Measurements from ENCODE around the gene CDK18. TPM values are rescaled to one million over a fixed set of nuclear protein-coding genes. Genes with fewer than 3 reads are reported as not detected.
A peak's percentile ranks its signal among the peaks of the same experiment; 100 is the strongest.

The CDK18 gene
- total RNA-seq, 4 donors from 2014 or later = 4.1 to 28.2 (median 8.5) TPM

DNA sequence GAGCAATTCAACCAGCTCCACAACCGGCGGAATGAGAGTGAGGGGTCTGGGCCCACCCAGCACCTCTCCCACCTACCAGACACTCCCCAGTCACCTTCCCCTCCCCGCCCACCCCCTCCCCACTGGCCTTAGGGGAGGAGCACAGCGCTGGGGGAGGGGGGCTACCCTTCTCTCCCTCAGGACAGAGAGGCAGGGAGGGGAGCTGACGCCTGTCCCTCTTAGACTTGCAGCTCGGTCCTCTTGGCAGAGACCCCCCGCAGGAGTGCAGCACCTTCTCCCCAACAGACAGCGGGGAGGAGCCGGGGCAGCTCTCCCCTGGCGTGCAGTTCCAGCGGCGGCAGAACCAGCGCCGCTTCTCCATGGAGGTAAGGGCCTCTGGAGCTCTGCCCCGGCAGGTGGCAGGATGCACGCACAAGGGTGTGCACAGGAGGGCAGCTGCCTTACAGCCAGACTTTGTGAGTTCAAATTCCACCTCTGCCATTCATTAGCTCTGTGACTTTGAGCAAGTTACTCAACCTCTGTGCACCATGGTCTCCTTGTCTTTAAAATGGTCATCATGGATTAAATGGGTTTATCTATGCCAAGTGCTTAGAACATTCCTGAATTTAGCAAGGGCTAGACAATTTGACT is 18.9 kb downstream of the CDK18 start:
- no peaks in the 10 kb centered on the region for H3K9me3 ChIP-seq
- DNase-seq = no peak
- intact Hi-C loops (cut with DNase I; ENCODE audit: low total_unique reads) = loop anchor here (5.0 kb wide), 1 partner anchor 36 kb away; no protein-coding TSS in a partner anchor
- H3K36me3 ChIP-seq = no peaks in the 10 kb centered on the region
- no peak overlapping the region for H3K4me3 ChIP-seq
- TF ChIP-seq, protein P1, sequence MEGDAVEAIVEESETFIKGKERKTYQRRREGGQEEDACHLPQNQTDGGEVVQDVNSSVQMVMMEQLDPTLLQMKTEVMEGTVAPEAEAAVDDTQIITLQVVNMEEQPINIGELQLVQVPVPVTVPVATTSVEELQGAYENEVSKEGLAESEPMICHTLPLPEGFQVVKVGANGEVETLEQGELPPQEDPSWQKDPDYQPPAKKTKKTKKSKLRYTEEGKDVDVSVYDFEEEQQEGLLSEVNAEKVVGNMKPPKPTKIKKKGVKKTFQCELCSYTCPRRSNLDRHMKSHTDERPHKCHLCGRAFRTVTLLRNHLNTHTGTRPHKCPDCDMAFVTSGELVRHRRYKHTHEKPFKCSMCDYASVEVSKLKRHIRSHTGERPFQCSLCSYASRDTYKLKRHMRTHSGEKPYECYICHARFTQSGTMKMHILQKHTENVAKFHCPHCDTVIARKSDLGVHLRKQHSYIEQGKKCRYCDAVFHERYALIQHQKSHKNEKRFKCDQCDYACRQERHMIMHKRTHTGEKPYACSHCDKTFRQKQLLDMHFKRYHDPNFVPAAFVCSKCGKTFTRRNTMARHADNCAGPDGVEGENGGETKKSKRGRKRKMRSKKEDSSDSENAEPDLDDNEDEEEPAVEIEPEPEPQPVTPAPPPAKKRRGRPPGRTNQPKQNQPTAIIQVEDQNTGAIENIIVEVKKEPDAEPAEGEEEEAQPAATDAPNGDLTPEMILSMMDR (IDR thresholded peaks at IDR 0.05) = no peak
- H3K27ac ChIP-seq = no peak overlapping the region
- H3K4me1 ChIP-seq = peaks cover 4 to 28% of the 10 kb centered on the region in 2 donors
- H3K27me3 ChIP-seq = no peaks in the 10 kb centered on the region

DNA sequence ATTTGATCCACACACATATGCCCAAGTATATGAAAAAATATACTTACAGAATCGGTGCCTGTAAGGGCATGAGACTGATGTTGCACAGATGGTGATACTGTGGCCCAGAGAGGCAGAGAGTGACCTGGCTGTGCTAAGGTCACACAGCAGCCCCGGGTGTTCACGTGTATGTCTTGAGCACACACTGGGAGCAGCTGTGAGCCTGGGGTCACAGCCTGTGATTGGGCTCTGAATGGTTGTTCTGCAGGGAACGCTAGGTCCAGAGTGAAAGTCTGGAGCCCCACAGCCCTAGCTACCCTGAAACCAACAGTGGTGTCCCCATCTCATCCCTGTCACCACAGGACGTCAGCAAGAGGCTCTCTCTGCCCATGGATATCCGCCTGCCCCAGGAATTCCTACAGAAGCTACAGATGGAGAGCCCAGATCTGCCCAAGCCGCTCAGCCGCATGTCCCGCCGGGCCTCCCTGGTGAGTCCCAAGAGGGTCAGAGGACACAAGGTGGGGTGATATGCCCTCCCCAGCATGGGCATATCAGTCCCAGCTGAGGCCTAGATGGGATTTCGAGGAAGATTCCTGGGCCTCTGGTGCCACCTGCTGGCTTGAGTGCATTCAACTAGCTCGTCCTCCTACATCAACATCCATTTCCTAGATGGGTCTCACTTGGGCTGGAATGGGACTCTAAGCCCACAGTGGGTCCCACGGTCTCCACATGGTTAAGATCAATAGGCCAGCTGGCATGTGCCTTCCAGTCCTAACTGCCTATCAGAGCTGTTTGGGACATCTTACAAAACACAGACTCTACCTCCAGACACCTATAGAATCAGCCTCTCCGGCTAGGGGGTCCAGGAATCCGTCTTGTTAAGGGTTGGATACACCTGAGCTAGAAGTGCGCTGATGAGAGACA is 19.7 kb downstream of the CDK18 start:
- Histone ChIP-seq H3K4me1 (peaks cover 4 to 22% of the 10 kb centered on the region in 2 donors), H3K36me3 (no peaks in the 10 kb centered on the region), H3K4me3 (no peak overlapping the region), H3K27me3 (no peaks in the 10 kb centered on the region), H3K9me3 (no peaks in the 10 kb centered on the region), H3K27ac (no peak overlapping the region)
- DNase-seq = peak; percentile 77 to 85
- TF ChIP-seq, protein P1 (IDR thresholded peaks at IDR 0.05) = peak; percentile 75 to 90 (median 83)
- TF ChIP-seq POLR2A (IDR thresholded peaks at IDR 0.05) = no peak
- intact Hi-C loops (cut with DNase I; ENCODE audit: low total_unique reads) = loop anchor here (5.0 kb wide), 1 partner anchor 37 kb away; no protein-coding TSS in a partner anchor

DNA sequence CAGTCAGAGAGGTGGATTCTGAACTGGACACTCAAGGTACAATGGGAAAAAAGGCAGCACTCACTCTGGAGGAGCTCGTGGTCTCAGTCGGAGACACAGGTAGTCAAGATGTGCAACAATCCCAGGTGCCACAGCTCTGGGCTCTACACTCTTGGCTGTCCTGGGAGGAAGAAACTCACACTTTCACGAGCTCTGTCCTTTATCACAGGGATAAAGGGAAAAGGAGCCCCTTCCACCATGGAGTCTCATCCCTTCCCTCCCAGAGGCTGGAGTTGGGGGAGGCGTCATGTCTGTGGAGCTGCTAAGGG is 20.3 kb downstream of the CDK18 start:
- H3K4me3 ChIP-seq = no peak overlapping the region
- no peaks in the 10 kb centered on the region for H3K9me3 ChIP-seq
- H3K27ac ChIP-seq = no peak overlapping the region
- H3K27me3 ChIP-seq = no peaks in the 10 kb centered on the region
- H3K4me1 ChIP-seq = peaks cover 4 to 16% of the 10 kb centered on the region in 2 donors
- intact Hi-C loops (cut with DNase I; ENCODE audit: low total_unique reads) = loop anchor here (5.0 kb wide), 1 partner anchor 37 kb away; no protein-coding TSS in a partner anchor
- no peak for DNase-seq
- no peak for TF ChIP-seq POLR2A (IDR thresholded peaks at IDR 0.05)
- TF ChIP-seq, protein P1 (IDR thresholded peaks at IDR 0.05) = no peak
- H3K36me3 ChIP-seq = no peaks in the 10 kb centered on the region

DNA sequence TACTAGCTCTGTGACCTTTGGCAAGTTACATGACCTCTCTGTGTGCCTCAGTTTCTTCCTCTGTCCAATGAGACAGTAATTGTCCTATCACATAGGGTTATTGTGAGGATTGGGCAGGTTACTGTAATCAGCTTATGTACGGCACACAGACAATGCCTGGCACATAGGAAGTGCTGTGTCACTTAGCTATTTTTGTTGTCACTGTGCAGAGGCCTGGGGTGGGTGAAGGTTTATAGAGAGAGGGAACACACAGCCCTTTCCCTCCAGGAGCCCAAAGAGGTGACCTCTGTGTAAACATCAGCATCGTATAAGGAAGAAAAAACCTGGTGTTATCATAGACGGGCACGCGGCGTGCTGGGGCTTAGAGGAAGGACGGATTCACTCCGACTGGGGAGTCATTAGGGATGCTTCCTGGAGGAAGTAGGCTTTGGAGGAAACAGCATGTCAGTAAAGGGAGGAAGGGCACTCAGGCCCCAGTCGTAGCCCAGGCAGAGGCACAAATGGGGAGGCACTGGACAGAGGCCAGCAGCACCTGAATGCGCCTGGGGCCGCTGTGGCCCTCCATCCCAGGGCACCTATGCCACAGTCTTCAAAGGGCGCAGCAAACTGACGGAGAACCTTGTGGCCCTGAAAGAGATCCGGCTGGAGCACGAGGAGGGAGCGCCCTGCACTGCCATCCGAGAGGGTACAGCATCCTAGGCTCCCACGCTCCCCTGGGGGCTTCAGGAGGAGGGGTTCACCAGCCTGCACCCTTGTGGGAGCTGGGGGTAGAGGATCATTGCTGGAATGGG is 21.2 kb downstream of the CDK18 start:
- intact Hi-C loops (cut with DNase I; ENCODE audit: low total_unique reads) = no loop called here
- H3K4me3 ChIP-seq = no peak overlapping the region
- no peak for DNase-seq
- H3K27me3 ChIP-seq = no peaks in the 10 kb centered on the region
- H3K9me3 ChIP-seq = no peaks in the 10 kb centered on the region
- no peaks in the 10 kb centered on the region for H3K36me3 ChIP-seq
- no peak overlapping the region for H3K27ac ChIP-seq
- peaks cover 0 to 10% of the 10 kb centered on the region in 2 donors for H3K4me1 ChIP-seq
- no peak for TF ChIP-seq POLR2A (IDR thresholded peaks at IDR 0.05)
- TF ChIP-seq, protein P1 (IDR thresholded peaks at IDR 0.05) = no peak

Measured in uterus (tissue), 4 donors.